Measurements from ENCODE around the gene ADAMTS6.

Gene ADAMTS6

DNA sequence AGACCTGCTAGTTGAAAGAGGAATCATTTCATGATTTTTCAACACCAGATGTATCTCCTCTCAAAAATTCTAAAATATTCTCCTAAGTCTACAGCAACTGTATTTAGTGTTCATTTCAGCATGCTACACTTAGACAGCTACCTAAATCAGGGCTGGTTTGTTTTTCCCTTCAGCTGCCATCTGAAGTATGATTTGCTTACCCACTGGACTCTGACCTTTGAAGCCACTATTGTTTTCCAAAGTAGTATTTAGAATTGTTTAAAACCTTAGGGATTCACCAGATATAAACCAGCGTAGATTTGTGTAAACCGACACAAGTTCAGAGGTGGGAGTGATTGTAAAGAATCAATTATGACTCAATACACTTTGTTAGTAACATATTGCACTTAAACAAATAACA lies 193.1 kb downstream of the ADAMTS6 start:
- Histone ChIP-seq H3K27ac (ENCODE audit: low read depth, low read length) (no peak overlapping the region), H3K79me2 (ENCODE audit: control insufficient read depth, low read length) (no peaks in the 10 kb centered on the region), H3K36me3 (ENCODE audit: control insufficient read depth, low read length) (no peaks in the 10 kb centered on the region), H3K4me2 (ENCODE audit: low read length) (no peak overlapping the region), H3K27me3 (ENCODE audit: control insufficient read depth, low read length) (no peaks in the 10 kb centered on the region), H4K20me1 (ENCODE audit: control insufficient read depth, insufficient read depth, low read depth, low read length) (no peaks in the 10 kb centered on the region), H3K4me3 (ENCODE audit: low read length) (no peak overlapping the region), H3K9me2 (replicated peaks; ENCODE audit: control insufficient read depth, low read length) (no peaks in the 10 kb centered on the region), H3K9me3 (ENCODE audit: control insufficient read depth, insufficient read depth, low read length) (no peaks in the 10 kb centered on the region), H3K4me1 (ENCODE audit: control insufficient read depth, low read length) (no peaks in the 10 kb centered on the region), H3F3A (ENCODE audit: control insufficient read depth, insufficient read depth) (no peaks in the 10 kb centered on the region)
- TF ChIP-seq, protein P1, sequence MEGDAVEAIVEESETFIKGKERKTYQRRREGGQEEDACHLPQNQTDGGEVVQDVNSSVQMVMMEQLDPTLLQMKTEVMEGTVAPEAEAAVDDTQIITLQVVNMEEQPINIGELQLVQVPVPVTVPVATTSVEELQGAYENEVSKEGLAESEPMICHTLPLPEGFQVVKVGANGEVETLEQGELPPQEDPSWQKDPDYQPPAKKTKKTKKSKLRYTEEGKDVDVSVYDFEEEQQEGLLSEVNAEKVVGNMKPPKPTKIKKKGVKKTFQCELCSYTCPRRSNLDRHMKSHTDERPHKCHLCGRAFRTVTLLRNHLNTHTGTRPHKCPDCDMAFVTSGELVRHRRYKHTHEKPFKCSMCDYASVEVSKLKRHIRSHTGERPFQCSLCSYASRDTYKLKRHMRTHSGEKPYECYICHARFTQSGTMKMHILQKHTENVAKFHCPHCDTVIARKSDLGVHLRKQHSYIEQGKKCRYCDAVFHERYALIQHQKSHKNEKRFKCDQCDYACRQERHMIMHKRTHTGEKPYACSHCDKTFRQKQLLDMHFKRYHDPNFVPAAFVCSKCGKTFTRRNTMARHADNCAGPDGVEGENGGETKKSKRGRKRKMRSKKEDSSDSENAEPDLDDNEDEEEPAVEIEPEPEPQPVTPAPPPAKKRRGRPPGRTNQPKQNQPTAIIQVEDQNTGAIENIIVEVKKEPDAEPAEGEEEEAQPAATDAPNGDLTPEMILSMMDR (IDR thresholded peaks at IDR 0.05; ENCODE audit: low read depth, low read length, poor library complexity, severe bottlenecking), result no peak
- no peak for TF ChIP-seq EZH2phosphoT487 (IDR thresholded peaks at IDR 0.05; ENCODE audit: borderline replicate concordance, low read length)

DNA sequence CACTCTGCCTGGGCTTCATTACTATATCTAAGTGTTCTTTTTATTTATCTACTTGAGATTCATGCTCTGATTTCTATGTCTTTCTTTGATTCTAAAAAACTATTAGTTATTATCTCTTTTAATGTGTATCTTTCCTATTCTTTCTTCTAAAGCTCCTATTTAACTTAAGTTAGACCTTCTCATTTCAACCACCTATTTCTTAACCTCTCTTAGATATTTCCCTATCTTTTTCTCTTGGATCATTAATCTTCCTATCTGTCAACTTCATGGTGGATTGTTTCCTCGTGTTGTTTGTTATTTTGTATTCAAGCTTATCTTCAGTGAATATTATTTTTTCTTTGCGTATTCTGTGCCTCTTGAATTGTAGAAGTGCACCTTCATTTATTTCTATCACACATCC lies 202.1 kb downstream of the ADAMTS6 start:
- H3K27ac ChIP-seq (ENCODE audit: low read depth, low read length), result no peak overlapping the region
- H3K4me1 ChIP-seq (ENCODE audit: control insufficient read depth, low read length), result no peaks in the 10 kb centered on the region
- H4K20me1 ChIP-seq (ENCODE audit: control insufficient read depth, insufficient read depth, low read depth, low read length), result no peaks in the 10 kb centered on the region
- H3K9me3 ChIP-seq (ENCODE audit: control insufficient read depth, insufficient read depth, low read length), result no peaks in the 10 kb centered on the region
- H3K27me3 ChIP-seq (ENCODE audit: control insufficient read depth, low read length), result no peaks in the 10 kb centered on the region
- no peaks in the 10 kb centered on the region for H3F3A ChIP-seq (ENCODE audit: control insufficient read depth, insufficient read depth)
- H3K4me3 ChIP-seq (ENCODE audit: low read length), result no peak overlapping the region
- no peak overlapping the region for H3K4me2 ChIP-seq (ENCODE audit: low read length)
- no peaks in the 10 kb centered on the region for H3K79me2 ChIP-seq (ENCODE audit: control insufficient read depth, low read length)
- no peaks in the 10 kb centered on the region for H3K36me3 ChIP-seq (ENCODE audit: control insufficient read depth, low read length)
- no peak for TF ChIP-seq EZH2phosphoT487 (IDR thresholded peaks at IDR 0.05; ENCODE audit: borderline replicate concordance, low read length)
- TF ChIP-seq, protein P1 (IDR thresholded peaks at IDR 0.05; ENCODE audit: low read depth, low read length, poor library complexity, severe bottlenecking), result no peak
- H3K9me2 ChIP-seq (replicated peaks; ENCODE audit: control insufficient read depth, low read length), result no peaks in the 10 kb centered on the region

- Histone ChIP-seq H3F3A (ENCODE audit: control insufficient read depth, insufficient read depth) (no peaks in the 10 kb centered on the region), H3K9me2 (replicated peaks; ENCODE audit: control insufficient read depth, low read length) (no peaks in the 10 kb centered on the region), H3K27me3 (ENCODE audit: control insufficient read depth, low read length) (no peaks in the 10 kb centered on the region), H3K9me3 (ENCODE audit: control insufficient read depth, insufficient read depth, low read length) (no peaks in the 10 kb centered on the region), H4K20me1 (ENCODE audit: control insufficient read depth, insufficient read depth, low read depth, low read length) (no peaks in the 10 kb centered on the region), H3K36me3 (ENCODE audit: control insufficient read depth, low read length) (no peaks in the 10 kb centered on the region), H3K4me1 (ENCODE audit: control insufficient read depth, low read length) (no peaks in the 10 kb centered on the region), H3K4me3 (ENCODE audit: low read length) (no peak overlapping the region), H3K27ac (ENCODE audit: low read depth, low read length) (no peak overlapping the region), H3K79me2 (ENCODE audit: control insufficient read depth, low read length) (no peaks in the 10 kb centered on the region), H3K4me2 (ENCODE audit: low read length) (no peak overlapping the region)
- TF ChIP-seq EZH2phosphoT487 (IDR thresholded peaks at IDR 0.05; ENCODE audit: borderline replicate concordance, low read length), result no peak
- TF ChIP-seq, protein P1 (IDR thresholded peaks at IDR 0.05; ENCODE audit: low read depth, low read length, poor library complexity, severe bottlenecking), result no peak
These were observed 205.4 kb downstream of the ADAMTS6 start for GRCh38 chr5:65276178-65276890.
